Lower lobe of right lung (tissue), 2 donors: Measurements from ENCODE around the gene CPT1A. TPM values are rescaled to one million over a fixed set of nuclear protein-coding genes. Genes with fewer than 3 reads are reported as not detected.

Experiments used
- ATAC-seq, 2 donors: fragments of 200-7000 bp; cut with Tn5 transposase; one replicate each; pipeline ENCODE4 v1.9.1; 2020 to 2022; ENCODE audit warnings: mild to moderate bottlenecking in 2 of 2, moderate library complexity in 2 of 2
- DNase-seq: peaks from one replicate; pipeline ENCODE4 v3.0.0-alpha.2; 2020
- H3K27ac ChIP-seq: fragments of 200-600 bp; one replicate; pipeline ENCODE4 v1.8.0; 2022
- H3K27me3 ChIP-seq: fragments of 200-600 bp; one replicate; pipeline ENCODE4 v1.8.0; 2022; ENCODE audit warnings: low read depth
- H3K36me3 ChIP-seq: fragments of 200-600 bp; one replicate; pipeline ENCODE4 v1.8.0; 2022; ENCODE audit warnings: mild to moderate bottlenecking
- H3K4me1 ChIP-seq: fragments of 200-600 bp; one replicate; pipeline ENCODE4 v1.8.0; 2022
- H3K4me3 ChIP-seq: fragments of 200-600 bp; one replicate; pipeline ENCODE4 v1.8.0; 2022; ENCODE audit warnings: mild to moderate bottlenecking
- H3K9me3 ChIP-seq: fragments of 200-600 bp; one replicate; pipeline ENCODE4 v1.8.0; 2022
- intact Hi-C: fragments of 100-400 bp; cut with DNase I; formaldehyde crosslinking; loops from one replicate; pipeline ENCODE4 v1.11.0; 2022
- total RNA-seq: library from RNA; stranded (reverse); fragmentation: NEBNext Ultra II Directional; extraction: Animal tissue kit (Norgen Biotek cat#: 25700); gene quantifications from one replicate; pipeline ENCODE4 v1.2.1, GENCODE V29; 2021
- TF ChIP-seq, protein P1 (sequence below): fragments of 200-600 bp; IDR thresholded peaks from one replicate; pipeline ENCODE4 v1.8.0; 2022; ENCODE audit warnings: antibody characterized with exemption, mild to moderate bottlenecking
- donor health status: DM: no; HTN: yes; CAD: no; lungs with severe emphysema.

CPT1A gene
- total RNA-seq, 1 donor from 2014 or later, result 88.4 TPM

- TF ChIP-seq, protein P1, sequence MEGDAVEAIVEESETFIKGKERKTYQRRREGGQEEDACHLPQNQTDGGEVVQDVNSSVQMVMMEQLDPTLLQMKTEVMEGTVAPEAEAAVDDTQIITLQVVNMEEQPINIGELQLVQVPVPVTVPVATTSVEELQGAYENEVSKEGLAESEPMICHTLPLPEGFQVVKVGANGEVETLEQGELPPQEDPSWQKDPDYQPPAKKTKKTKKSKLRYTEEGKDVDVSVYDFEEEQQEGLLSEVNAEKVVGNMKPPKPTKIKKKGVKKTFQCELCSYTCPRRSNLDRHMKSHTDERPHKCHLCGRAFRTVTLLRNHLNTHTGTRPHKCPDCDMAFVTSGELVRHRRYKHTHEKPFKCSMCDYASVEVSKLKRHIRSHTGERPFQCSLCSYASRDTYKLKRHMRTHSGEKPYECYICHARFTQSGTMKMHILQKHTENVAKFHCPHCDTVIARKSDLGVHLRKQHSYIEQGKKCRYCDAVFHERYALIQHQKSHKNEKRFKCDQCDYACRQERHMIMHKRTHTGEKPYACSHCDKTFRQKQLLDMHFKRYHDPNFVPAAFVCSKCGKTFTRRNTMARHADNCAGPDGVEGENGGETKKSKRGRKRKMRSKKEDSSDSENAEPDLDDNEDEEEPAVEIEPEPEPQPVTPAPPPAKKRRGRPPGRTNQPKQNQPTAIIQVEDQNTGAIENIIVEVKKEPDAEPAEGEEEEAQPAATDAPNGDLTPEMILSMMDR, result no peak
- no peaks in the 10 kb centered on the region for H3K4me1 ChIP-seq
- H3K27me3 ChIP-seq, result no peaks in the 10 kb centered on the region
- H3K36me3 ChIP-seq, result peaks cover 99% of the 10 kb centered on the region
- ATAC-seq, result peak in 1 of 2 donors; percentile 21
- H3K4me3 ChIP-seq, result no peak overlapping the region
- intact Hi-C loops, result no loop called here
- no peak overlapping the region for H3K27ac ChIP-seq
- no peak for DNase-seq
- no peaks in the 10 kb centered on the region for H3K9me3 ChIP-seq
These were observed 77.6 kb downstream of the CPT1A start for GRCh38 chr11:68763926-68764657.

DNA sequence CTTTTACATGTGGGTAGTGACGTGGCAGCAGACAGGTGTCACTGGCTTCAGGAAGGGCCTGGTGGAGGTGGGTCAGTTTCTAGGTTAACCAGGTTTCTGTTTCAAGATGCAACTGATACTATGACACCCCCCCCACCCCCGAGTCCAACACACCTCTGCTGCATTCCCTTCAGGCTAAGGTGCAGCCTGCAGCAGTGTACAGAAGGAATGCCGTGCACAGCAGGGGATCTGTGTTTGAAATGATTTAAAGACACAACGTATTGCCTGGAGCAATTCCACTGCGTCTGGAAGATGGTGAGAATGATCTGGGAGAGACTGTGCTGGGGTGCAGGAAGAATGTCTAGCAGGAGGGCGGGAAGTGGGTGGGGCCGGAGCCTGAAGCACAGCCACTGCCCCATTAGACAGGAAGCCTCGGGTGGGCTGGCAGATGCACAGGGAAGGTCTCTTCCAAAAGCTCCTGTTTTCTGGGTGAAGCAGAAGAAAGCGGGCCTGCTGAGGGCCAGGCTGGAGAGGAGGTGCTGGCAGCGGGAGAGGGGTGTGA, 78.5 kb downstream of the CPT1A start:
- no peaks in the 10 kb centered on the region for H3K27me3 ChIP-seq
- TF ChIP-seq, protein P1, result no peak
- H3K27ac ChIP-seq, result no peak overlapping the region
- DNase-seq (no peak), ATAC-seq (no peak)
- H3K4me1 ChIP-seq, result no peaks in the 10 kb centered on the region
- H3K9me3 ChIP-seq, result no peaks in the 10 kb centered on the region
- H3K4me3 ChIP-seq, result no peak overlapping the region
- intact Hi-C loops, result no loop called here
- peaks cover 99% of the 10 kb centered on the region for H3K36me3 ChIP-seq

DNA sequence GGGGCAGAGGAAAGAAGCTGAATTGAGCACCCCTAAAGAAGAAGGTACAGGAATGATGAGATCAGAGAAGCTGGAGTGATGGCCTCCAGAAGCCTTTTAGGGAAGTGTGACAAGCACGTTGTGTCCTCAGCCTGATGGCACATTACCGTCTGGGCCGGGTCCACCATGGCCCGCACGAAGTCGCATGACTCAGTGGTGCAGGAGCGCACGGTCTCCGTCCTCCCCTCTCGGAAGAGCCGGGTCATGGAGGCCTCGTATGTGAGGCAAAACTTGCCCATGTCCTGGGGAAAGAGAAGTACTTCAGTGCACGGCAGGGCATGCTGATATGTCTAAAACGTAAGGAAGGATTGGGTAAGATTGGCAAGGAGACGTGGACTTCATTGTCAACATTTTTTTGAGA, 79.2 kb downstream of the CPT1A start:
- H3K36me3 ChIP-seq, result peaks cover 100% of the 10 kb centered on the region

GRCh38 chr11:68761801-68762200, 79.9 kb downstream of the CPT1A start:
- TF ChIP-seq, protein P1, result no peak
- Histone ChIP-seq H3K9me3 (no peaks in the 10 kb centered on the region), H3K27ac (no peak overlapping the region), H3K4me1 (no peaks in the 10 kb centered on the region), H3K36me3 (peaks cover 100% of the 10 kb centered on the region), H3K4me3 (no peak overlapping the region), H3K27me3 (no peaks in the 10 kb centered on the region)
- no peak for ATAC-seq
- DNase-seq, result no peak
- intact Hi-C loops, result no loop called here

More for the DNA sequence above, 79.2 kb downstream of the CPT1A start:
- intact Hi-C loops, result no loop called here
- TF ChIP-seq, protein P1, result no peak
- Histone ChIP-seq H3K4me1 (no peaks in the 10 kb centered on the region), H3K27ac (no peak overlapping the region), H3K27me3 (no peaks in the 10 kb centered on the region), H3K9me3 (no peaks in the 10 kb centered on the region), H3K4me3 (no peak overlapping the region)
- DNase-seq (no peak), ATAC-seq (no peak)

- no peaks in the 10 kb centered on the region for H3K4me1 ChIP-seq
- no peak overlapping the region for H3K4me3 ChIP-seq
- H3K36me3 ChIP-seq, result peaks cover 97% of the 10 kb centered on the region
- intact Hi-C loops, result no loop called here
- H3K27ac ChIP-seq, result no peak overlapping the region
- DNase-seq (no peak), ATAC-seq (no peak)
- H3K9me3 ChIP-seq, result no peaks in the 10 kb centered on the region
- TF ChIP-seq, protein P1, result no peak
- no peaks in the 10 kb centered on the region for H3K27me3 ChIP-seq
These were observed 81.7 kb downstream of the CPT1A start for GRCh38 chr11:68759991-68760390.
